Sigmoid colon (tissue), 4 donors: ENCODE results near the gene DNASE2B.

Source experiments
- CTCF ChIP-seq, 4 experiments: fragments of 450-650 bp in 3 of 4; fragments of 200-600 bp in 1 of 4; IDR thresholded peaks; one replicate each; pipeline ENCODE4 v1.5.1; 2016 to 2019; ENCODE audit warnings: antibody characterized with exemption in 4 of 4, mild to moderate bottlenecking in 3 of 4, moderate library complexity in 2 of 4
- POLR2A ChIP-seq, 2 donors: fragments of 450-650 bp; IDR thresholded peaks; one replicate each; pipeline ENCODE4 v1.6.1; 2016; ENCODE audit warnings: antibody characterized with exemption in 2 of 2, mild to moderate bottlenecking in 2 of 2, moderate library complexity in 2 of 2
- POLR2AphosphoS5 ChIP-seq, 4 donors: sonication (generic); formaldehyde crosslinking; IDR thresholded peaks; one replicate each; pipeline ENCODE4 v1.6.1; 2017; ENCODE audit warnings: antibody characterized with exemption in 4 of 4

- TF ChIP-seq CTCF (IDR thresholded peaks at IDR 0.05) (no peak), POLR2A (IDR thresholded peaks at IDR 0.05) (no peak), POLR2AphosphoS5 (IDR thresholded peaks at IDR 0.05) (no peak)
These were observed 30.9 kb downstream of the DNASE2B start for GRCh38 chr1:84429231-84429630.
